Prostate gland (tissue), 2 donors: ENCODE measurements around the gene CNTNAP3B.
"Not testable (repeated sequence)": the region's sequence is repeated elsewhere in the genome, so short reads cannot be mapped to it uniquely, and the experiment has no call there.

Experiments
- CTCF ChIP-seq, 4 experiments: fragments of 200-600 bp in 2 of 4; fragments of 450-650 bp in 2 of 4; sonication (generic) in 2 of 4; IDR thresholded peaks; 1 replicate in 3 of 4; 2 replicates in 1 of 4; pipeline ENCODE4 v1.5.1; 2016 to 2019; ENCODE audit warnings: antibody characterized with exemption in 4 of 4, mild to moderate bottlenecking in 2 of 4, moderate library complexity in 2 of 4
- POLR2AphosphoS5 ChIP-seq: sonication (generic); formaldehyde crosslinking; IDR thresholded peaks from one replicate; pipeline ENCODE4 v1.6.1; 2017; ENCODE audit warnings: antibody characterized with exemption

- not testable (repeated sequence) for TF ChIP-seq CTCF (IDR thresholded peaks at IDR 0.05); POLR2AphosphoS5
Measured at GRCh38 chr9:41935727-41936126, 193.5 kb downstream of the CNTNAP3B start.
